ENCODE results near the gene ARHGAP1. TPM values are rescaled to one million over a fixed set of nuclear protein-coding genes. Genes with fewer than 3 reads are reported as not detected.

Gene ARHGAP1
- total and polyA plus RNA-seq, 12 donors = 18.7 to 125 (median 70.2) TPM

GRCh38 chr11:46696212-46696558 lies 4.2 kb downstream of the ARHGAP1 start:
- H3K9me3 ChIP-seq (replicated peaks in 1 of 3) = no peaks in the 10 kb centered on the region
- H3K36me3 ChIP-seq (replicated peaks in 1 of 2) = peaks cover 0 to 44% of the 10 kb centered on the region in 2 donors
- intact Hi-C loops (cut with DNase I) = no loop called here
- no peak for TF ChIP-seq POLR2A (IDR thresholded peaks at IDR 0.05)
- TF ChIP-seq CTCF (IDR thresholded peaks at IDR 0.05) = no peak
- 26 to 42% (median 39%) methylated on average over 3 to 11 of the region's 11 CpGs for WGBS, 4 donors
- no peak overlapping the region for H3K4me3 ChIP-seq
- H3K4me1 ChIP-seq (replicated peaks in 1 of 2) = peaks cover 34 to 56% of the 10 kb centered on the region in 2 donors
- no peaks in the 10 kb centered on the region for H3K27me3 ChIP-seq
- DNase-seq = peak; percentile 82 to 91 (median 89)
- peak overlapping the region; percentile 7 to 81 (median 68) for H3K27ac ChIP-seq

GRCh38 chr11:46695345-46696211 lies 4.8 kb downstream of the ARHGAP1 start:
- H3K4me1 ChIP-seq (replicated peaks in 1 of 2) = peaks cover 34 to 56% of the 10 kb centered on the region in 2 donors
- DNase-seq = peak in 3 of 7 donors; percentile 66 to 73 (median 73)
- H3K27ac ChIP-seq = peak overlapping the region; percentile 7 to 81 (median 68)
- no peaks in the 10 kb centered on the region for H3K27me3 ChIP-seq
- 53 to 72% (median 65%) methylated on average over 7 to 12 of the region's 12 CpGs for WGBS, 4 donors
- no peak overlapping the region for H3K4me3 ChIP-seq
- intact Hi-C loops (cut with DNase I) = no loop called here
- no peaks in the 10 kb centered on the region for H3K9me3 ChIP-seq (replicated peaks in 1 of 3)
- TF ChIP-seq POLR2A (IDR thresholded peaks at IDR 0.05) = no peak
- no peak for TF ChIP-seq CTCF (IDR thresholded peaks at IDR 0.05)
- peaks cover 0 to 50% of the 10 kb centered on the region in 2 donors for H3K36me3 ChIP-seq (replicated peaks in 1 of 2)

DNA sequence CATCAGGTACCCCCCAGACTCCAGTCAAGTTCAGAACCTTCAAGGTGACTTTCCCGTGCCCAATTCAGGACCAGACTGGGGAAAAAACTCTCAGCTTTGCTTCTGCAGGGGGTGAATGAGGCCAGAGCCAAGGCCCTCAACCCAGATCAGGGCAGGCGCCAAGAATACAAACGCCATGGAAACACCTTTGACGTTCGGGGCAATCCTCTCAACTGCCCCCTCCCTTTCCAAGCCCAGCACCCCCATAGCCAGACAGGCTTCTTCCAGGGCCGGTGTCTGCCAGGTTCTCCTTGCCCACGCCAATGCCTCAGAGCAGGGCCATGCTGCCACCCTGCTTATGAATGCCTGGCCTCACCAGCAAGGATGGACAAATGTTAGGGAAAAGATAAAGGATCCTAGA lies 5.8 kb downstream of the ARHGAP1 start:
- Histone ChIP-seq H3K27me3 (no peaks in the 10 kb centered on the region), H3K9me3 (replicated peaks in 1 of 3) (no peaks in the 10 kb centered on the region), H3K36me3 (replicated peaks in 1 of 2) (peaks cover 0 to 54% of the 10 kb centered on the region in 2 donors), H3K4me3 (no peak overlapping the region), H3K4me1 (replicated peaks in 1 of 2) (peaks cover 33 to 55% of the 10 kb centered on the region in 2 donors), H3K27ac (peak overlapping the region in 3 of 5 donors; percentile 68 to 80 (median 74))
- TF ChIP-seq POLR2A (IDR thresholded peaks at IDR 0.05) (no peak), CTCF (IDR thresholded peaks at IDR 0.05) (no peak)
- no peak for DNase-seq
- 65 to 96% (median 76%) methylated on average over 3 to 7 of the region's 7 CpGs for WGBS, 4 donors
- intact Hi-C loops (cut with DNase I) = no loop called here

DNA sequence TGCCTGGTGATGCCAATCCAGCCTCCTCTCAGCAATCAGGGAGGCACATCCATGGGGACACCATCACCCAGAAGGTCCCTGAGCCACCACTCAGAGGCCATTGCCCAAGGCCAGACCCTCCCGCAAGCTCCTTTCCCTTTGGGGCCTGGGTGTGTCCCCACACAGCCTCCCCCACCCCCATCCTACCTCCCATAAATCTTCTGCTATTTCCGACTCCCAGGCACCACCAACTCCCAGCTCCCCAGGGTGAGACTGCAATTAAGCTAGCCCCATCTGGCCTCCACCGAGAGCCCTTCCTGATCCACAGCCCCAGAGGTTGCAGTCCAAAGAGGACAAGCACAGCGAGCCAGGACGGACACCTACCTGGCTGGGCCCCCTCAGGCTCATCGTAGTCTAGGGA lies 6.3 kb downstream of the ARHGAP1 start:
- Histone ChIP-seq H3K9me3 (replicated peaks in 1 of 3) (no peaks in the 10 kb centered on the region), H3K27ac (peak overlapping the region in 4 of 5 donors; percentile 21 to 80 (median 71)), H3K27me3 (no peaks in the 10 kb centered on the region), H3K4me1 (replicated peaks in 1 of 2) (peaks cover 28 to 49% of the 10 kb centered on the region in 2 donors), H3K4me3 (no peak overlapping the region), H3K36me3 (replicated peaks in 1 of 2) (peaks cover 0 to 54% of the 10 kb centered on the region in 2 donors)
- 76 to 85% (median 81%) methylated on average over 5 to 6 of the region's 6 CpGs for WGBS, 4 donors
- no peak for DNase-seq
- TF ChIP-seq POLR2A (IDR thresholded peaks at IDR 0.05) (no peak), CTCF (IDR thresholded peaks at IDR 0.05) (no peak)
- intact Hi-C loops (cut with DNase I) = no loop called here

Data from adrenal gland (tissue), 12 donors.